ENCODE results near the gene SMOC2. TPM values are rescaled to one million over a fixed set of nuclear protein-coding genes. Genes with fewer than 3 reads are reported as not detected.
A peak's percentile ranks its signal among the peaks of the same experiment; 100 is the strongest.

Gene SMOC2
- total RNA-seq, 1 experiment from 2014 or later, result 0.05 TPM

- in situ Hi-C loops (cut with HindIII; ENCODE audit: low pct_unique_long_range_greater_than_20kb, low sequenced_read_pairs), result no loop called here
- no peak for DNase-seq (ENCODE audit: low read depth, low spot score)
These were observed 57.3 kb downstream of the SMOC2 start for GRCh38 chr6:168498161-168498843.

- in situ Hi-C loops (cut with HindIII; ENCODE audit: low pct_unique_long_range_greater_than_20kb, low sequenced_read_pairs), result no loop called here
- DNase-seq (ENCODE audit: low read depth, low spot score), result no peak
These were observed 58.2 kb downstream of the SMOC2 start for GRCh38 chr6:168499045-168499650.

- in situ Hi-C loops (cut with HindIII; ENCODE audit: low pct_unique_long_range_greater_than_20kb, low sequenced_read_pairs), result no loop called here
- DNase-seq (ENCODE audit: low read depth, low spot score), result no peak
These were observed 59.5 kb downstream of the SMOC2 start for GRCh38 chr6:168500519-168500918.

DNA sequence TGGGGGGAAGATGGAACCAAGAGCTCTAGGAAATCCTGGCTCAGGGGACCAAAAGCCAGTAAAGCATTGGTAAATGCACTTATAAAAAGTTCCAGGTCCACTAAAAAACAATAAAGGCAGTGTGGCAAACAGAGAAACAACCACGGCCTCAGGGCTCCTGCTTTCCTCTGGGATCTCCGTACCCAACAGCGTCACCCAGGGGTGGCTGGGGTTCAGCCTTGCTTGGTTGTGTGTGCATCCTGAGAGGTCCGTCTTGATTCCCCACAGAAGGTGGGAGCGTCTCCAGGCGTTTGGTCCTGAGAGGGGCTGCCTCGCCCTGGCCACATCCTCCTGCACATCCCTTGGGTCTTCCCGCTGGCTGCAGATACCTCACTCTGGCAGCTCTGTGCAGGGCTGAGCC, 60.6 kb downstream of the SMOC2 start:
- in situ Hi-C loops (cut with HindIII; ENCODE audit: low pct_unique_long_range_greater_than_20kb, low sequenced_read_pairs), result no loop called here

DNA sequence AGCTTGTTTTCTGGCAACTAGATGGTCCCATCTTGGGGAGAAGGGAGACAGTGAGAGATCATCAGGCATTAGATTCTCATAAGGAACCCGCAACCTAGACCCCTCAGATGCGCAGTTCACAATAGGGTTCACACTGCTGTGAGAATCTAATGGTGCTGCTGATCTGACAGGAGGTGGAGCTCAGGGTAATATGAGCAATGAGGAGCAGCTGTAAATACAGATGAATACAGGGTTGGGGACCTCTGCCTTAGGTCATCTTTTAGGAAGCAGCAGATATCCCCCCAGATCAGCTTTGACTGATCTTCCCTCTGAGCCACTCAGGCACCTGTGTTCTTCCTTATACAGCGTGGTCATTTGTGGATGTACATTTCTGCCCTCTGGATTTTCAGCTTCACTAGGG, 63.4 kb downstream of the SMOC2 start:
- no peak for DNase-seq (ENCODE audit: low read depth, low spot score)
- in situ Hi-C loops (cut with HindIII; ENCODE audit: low pct_unique_long_range_greater_than_20kb, low sequenced_read_pairs), result no loop called here

More for the DNA sequence above, 60.6 kb downstream of the SMOC2 start:
- no peak for DNase-seq (ENCODE audit: low read depth, low spot score)

DNA sequence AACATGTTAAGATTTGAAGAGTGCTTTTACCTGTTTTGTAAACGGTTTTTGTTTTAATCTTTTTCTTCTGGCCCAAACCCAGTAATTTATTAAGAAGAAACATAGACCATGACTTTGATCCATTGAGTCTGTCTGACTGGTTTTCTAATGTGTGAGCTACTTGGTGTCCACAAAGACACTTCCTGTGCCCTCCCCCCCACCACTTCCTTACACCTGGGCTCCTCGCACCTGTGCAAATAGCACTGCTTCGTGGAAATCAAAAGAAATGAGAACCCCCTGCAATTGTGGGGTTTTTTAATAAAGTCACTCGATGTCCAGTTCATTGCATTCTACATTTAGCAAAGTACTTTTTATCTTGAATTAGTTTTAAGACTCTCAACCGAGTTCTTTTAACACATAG, 65.5 kb downstream of the SMOC2 start:
- in situ Hi-C loops (cut with HindIII; ENCODE audit: low pct_unique_long_range_greater_than_20kb, low sequenced_read_pairs), result no loop called here
- no peak for DNase-seq (ENCODE audit: low read depth, low spot score)

GRCh38 chr6:168507297-168507696, 66.3 kb downstream of the SMOC2 start:
- in situ Hi-C loops (cut with HindIII; ENCODE audit: low pct_unique_long_range_greater_than_20kb, low sequenced_read_pairs), result no loop called here
- DNase-seq (ENCODE audit: low read depth, low spot score), result no peak

DNA sequence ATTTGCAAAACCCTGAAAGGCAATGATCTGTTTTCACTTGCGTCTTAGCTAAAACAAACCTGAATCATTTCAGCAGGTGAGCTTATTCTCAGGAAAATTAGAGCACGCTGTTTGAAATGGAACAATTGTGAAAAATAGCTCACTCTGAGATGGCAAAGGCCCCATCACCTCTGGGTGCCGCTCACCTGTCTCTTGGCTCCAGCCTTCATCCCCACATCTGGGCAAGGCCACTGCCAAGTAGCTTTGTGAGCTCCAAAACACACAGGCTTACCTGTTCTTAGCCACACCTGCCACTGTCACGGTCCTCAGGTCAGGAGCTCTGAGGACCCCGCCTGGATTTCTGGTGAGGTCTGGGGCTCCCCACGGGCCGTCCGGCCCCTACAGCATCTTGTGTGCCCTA, 66.7 kb downstream of the SMOC2 start:
- in situ Hi-C loops (cut with HindIII; ENCODE audit: low pct_unique_long_range_greater_than_20kb, low sequenced_read_pairs), result no loop called here
- DNase-seq (ENCODE audit: low read depth, low spot score), result no peak

- in situ Hi-C loops (cut with HindIII; ENCODE audit: low pct_unique_long_range_greater_than_20kb, low sequenced_read_pairs), result no loop called here
These were observed 67.9 kb downstream of the SMOC2 start for GRCh38 chr6:168508903-168509302.

GRCh38 chr6:168513766-168514165, 72.8 kb downstream of the SMOC2 start:
- in situ Hi-C loops (cut with HindIII; ENCODE audit: low pct_unique_long_range_greater_than_20kb, low sequenced_read_pairs), result no loop called here
- no peak for DNase-seq (ENCODE audit: low read depth, low spot score)

More at GRCh38 chr6:168508903-168509302, 67.9 kb downstream of the SMOC2 start:
- DNase-seq (ENCODE audit: low read depth, low spot score), result no peak

- in situ Hi-C loops (cut with HindIII; ENCODE audit: low pct_unique_long_range_greater_than_20kb, low sequenced_read_pairs), result no loop called here
- peak; percentile 26 for DNase-seq (ENCODE audit: low read depth, low spot score)
These were observed 73.2 kb downstream of the SMOC2 start for GRCh38 chr6:168514216-168514615.

- in situ Hi-C loops (cut with HindIII; ENCODE audit: low pct_unique_long_range_greater_than_20kb, low sequenced_read_pairs), result no loop called here
- DNase-seq (ENCODE audit: low read depth, low spot score), result no peak
These were observed 74.4 kb downstream of the SMOC2 start for GRCh38 chr6:168515376-168515775.

- in situ Hi-C loops (cut with HindIII; ENCODE audit: low pct_unique_long_range_greater_than_20kb, low sequenced_read_pairs), result no loop called here
- DNase-seq (ENCODE audit: low read depth, low spot score), result no peak
These were observed 76.2 kb downstream of the SMOC2 start for GRCh38 chr6:168516944-168517741.

- in situ Hi-C loops (cut with HindIII; ENCODE audit: low pct_unique_long_range_greater_than_20kb, low sequenced_read_pairs), result no loop called here
- DNase-seq (ENCODE audit: low read depth, low spot score), result no peak
These were observed 76.9 kb downstream of the SMOC2 start for GRCh38 chr6:168517742-168518347.

DNA sequence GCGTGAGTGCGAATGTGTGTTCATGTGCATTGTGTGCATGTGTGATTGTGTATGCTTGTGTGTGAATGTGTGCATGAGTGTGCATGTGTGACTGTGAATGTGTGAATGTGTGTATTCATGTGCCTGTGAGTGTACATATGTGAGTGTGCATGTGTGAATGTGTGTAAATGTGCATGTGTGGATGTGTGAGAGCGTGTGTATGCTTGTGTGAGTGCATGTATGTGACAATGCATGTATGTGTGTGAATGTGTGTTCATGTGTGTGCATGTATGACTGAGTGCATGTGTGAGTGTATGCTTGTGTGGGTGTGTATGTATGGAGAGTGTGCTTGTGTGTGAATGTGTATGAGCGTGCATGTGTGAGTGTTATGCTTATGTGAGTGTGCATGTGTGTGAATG, 77.4 kb downstream of the SMOC2 start:
- DNase-seq (ENCODE audit: low read depth, low spot score), result no peak
- in situ Hi-C loops (cut with HindIII; ENCODE audit: low pct_unique_long_range_greater_than_20kb, low sequenced_read_pairs), result no loop called here

DNA sequence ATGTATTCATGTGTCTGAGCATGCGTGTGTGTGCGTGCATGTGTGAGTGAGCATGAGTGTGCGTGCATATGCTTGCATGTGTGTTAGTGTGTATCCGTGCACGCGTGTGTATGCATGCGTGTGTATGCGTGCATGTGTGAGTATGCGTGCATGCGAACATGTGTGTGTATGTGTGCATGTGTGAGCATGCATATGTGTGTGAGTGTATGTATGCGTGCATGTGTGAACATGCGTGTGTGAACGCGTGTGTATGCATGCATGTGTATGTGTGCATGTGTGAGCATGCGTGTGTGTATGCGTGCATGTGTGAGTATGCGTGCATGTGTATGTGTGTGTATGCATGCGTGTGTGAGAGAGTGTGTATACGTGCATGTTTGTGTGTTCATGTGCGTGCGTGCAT, 77.9 kb downstream of the SMOC2 start:
- in situ Hi-C loops (cut with HindIII; ENCODE audit: low pct_unique_long_range_greater_than_20kb, low sequenced_read_pairs), result no loop called here
- DNase-seq (ENCODE audit: low read depth, low spot score), result no peak

DNA sequence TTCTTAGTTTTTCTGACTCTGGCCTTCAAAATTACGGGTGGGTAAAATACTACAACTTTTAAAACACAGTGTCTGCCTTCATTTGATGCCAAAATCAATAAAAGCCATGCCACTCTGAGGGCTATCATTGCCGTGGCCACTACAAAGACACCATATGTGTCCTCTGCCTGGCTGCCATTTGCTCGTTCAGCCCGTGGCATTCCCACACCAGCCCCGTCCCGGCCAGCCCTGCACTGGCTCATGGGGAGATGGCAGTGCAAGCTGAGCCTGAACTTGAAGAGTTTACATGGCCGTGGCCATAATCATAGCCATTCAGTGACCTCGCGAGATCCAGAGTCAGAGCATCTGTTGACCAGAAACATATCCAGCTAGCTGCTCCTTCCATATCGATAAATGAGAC, 79.2 kb downstream of the SMOC2 start:
- in situ Hi-C loops (cut with HindIII; ENCODE audit: low pct_unique_long_range_greater_than_20kb, low sequenced_read_pairs), result no loop called here
- DNase-seq (ENCODE audit: low read depth, low spot score), result no peak

DNA sequence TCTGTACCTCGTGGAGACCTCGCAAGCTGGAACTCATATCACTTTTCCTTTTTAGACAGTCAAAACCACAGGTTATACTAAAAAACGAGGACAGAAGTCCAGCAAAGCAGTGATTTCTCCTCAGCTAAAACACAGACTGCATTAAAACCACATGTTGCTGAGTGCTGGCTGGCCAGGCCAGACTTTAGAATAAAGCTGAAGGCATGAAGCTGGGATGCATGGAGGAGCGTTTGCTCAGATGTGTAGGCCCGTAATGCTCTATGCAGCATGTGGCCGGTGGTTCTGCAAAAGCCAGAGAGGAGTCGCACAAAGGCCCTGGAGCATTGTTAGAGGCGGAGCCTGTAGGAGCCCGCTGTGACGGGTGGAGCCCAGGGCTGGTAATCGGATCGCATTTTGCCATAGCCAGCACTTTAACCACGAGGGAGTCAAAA, 83.6 kb downstream of the SMOC2 start:
- in situ Hi-C loops (cut with HindIII; ENCODE audit: low pct_unique_long_range_greater_than_20kb, low sequenced_read_pairs), result no loop called here
- DNase-seq (ENCODE audit: low read depth, low spot score), result no peak

All from SK-MEL-5 (cell line).